ENCODE measurements around the gene LYRM7.

DNA sequence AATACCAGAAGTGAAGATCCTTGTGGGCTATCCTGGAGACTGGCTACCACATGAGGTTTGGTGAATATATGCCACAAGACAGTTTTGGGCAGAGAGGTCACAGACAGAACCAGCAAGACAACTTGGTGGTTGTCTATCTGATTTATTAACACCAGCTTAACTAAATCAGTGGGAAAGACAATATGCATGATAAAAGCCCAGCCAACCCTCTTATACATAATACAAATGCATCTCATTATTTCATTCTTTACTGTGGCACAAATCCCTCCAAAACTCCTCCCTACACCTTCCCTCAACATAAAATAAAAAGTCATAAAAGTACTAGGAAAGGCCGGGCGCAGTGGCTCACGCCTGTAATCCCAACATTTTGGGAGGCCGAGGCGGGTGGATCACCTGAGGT, 13.8 kb upstream of the LYRM7 start:
- TF ChIP-seq ZNF510 (tag by site-specific recombination; IDR thresholded peaks at IDR 0.05; ENCODE audit: insufficient replicate concordance), result no peak
- no peak for TF ChIP-seq ZNF548 (tag by site-specific recombination; IDR thresholded peaks at IDR 0.05)
- no peak for TF ChIP-seq ZNF501 (tag by site-specific recombination; IDR thresholded peaks at IDR 0.05)
- TF ChIP-seq, protein P1, sequence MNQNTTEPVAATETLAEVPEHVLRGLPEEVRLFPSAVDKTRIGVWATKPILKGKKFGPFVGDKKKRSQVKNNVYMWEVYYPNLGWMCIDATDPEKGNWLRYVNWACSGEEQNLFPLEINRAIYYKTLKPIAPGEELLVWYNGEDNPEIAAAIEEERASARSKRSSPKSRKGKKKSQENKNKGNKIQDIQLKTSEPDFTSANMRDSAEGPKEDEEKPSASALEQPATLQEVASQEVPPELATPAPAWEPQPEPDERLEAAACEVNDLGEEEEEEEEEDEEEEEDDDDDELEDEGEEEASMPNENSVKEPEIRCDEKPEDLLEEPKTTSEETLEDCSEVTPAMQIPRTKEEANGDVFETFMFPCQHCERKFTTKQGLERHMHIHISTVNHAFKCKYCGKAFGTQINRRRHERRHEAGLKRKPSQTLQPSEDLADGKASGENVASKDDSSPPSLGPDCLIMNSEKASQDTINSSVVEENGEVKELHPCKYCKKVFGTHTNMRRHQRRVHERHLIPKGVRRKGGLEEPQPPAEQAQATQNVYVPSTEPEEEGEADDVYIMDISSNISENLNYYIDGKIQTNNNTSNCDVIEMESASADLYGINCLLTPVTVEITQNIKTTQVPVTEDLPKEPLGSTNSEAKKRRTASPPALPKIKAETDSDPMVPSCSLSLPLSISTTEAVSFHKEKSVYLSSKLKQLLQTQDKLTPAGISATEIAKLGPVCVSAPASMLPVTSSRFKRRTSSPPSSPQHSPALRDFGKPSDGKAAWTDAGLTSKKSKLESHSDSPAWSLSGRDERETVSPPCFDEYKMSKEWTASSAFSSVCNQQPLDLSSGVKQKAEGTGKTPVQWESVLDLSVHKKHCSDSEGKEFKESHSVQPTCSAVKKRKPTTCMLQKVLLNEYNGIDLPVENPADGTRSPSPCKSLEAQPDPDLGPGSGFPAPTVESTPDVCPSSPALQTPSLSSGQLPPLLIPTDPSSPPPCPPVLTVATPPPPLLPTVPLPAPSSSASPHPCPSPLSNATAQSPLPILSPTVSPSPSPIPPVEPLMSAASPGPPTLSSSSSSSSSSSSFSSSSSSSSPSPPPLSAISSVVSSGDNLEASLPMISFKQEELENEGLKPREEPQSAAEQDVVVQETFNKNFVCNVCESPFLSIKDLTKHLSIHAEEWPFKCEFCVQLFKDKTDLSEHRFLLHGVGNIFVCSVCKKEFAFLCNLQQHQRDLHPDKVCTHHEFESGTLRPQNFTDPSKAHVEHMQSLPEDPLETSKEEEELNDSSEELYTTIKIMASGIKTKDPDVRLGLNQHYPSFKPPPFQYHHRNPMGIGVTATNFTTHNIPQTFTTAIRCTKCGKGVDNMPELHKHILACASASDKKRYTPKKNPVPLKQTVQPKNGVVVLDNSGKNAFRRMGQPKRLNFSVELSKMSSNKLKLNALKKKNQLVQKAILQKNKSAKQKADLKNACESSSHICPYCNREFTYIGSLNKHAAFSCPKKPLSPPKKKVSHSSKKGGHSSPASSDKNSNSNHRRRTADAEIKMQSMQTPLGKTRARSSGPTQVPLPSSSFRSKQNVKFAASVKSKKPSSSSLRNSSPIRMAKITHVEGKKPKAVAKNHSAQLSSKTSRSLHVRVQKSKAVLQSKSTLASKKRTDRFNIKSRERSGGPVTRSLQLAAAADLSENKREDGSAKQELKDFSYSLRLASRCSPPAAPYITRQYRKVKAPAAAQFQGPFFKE (tag by site-specific recombination; IDR thresholded peaks at IDR 0.05; ENCODE audit: borderline replicate concordance), result no peak
- TF ChIP-seq SETDB1 (IDR thresholded peaks at IDR 0.05; ENCODE audit: insufficient read length, low read length), result no peak
- no peak for TF ChIP-seq ZNF211 (tag by site-specific recombination; IDR thresholded peaks at IDR 0.05; ENCODE audit: low read depth)
- TF ChIP-seq ZNF530 (tag by site-specific recombination; IDR thresholded peaks at IDR 0.05; ENCODE audit: low read depth), result no peak
- no peak for TF ChIP-seq ZNF416 (tag by site-specific recombination; IDR thresholded peaks at IDR 0.05)
- no peak for TF ChIP-seq GLI2 (tag by site-specific recombination; IDR thresholded peaks at IDR 0.05; ENCODE audit: borderline replicate concordance, low read depth)
- TF ChIP-seq, protein P2, sequence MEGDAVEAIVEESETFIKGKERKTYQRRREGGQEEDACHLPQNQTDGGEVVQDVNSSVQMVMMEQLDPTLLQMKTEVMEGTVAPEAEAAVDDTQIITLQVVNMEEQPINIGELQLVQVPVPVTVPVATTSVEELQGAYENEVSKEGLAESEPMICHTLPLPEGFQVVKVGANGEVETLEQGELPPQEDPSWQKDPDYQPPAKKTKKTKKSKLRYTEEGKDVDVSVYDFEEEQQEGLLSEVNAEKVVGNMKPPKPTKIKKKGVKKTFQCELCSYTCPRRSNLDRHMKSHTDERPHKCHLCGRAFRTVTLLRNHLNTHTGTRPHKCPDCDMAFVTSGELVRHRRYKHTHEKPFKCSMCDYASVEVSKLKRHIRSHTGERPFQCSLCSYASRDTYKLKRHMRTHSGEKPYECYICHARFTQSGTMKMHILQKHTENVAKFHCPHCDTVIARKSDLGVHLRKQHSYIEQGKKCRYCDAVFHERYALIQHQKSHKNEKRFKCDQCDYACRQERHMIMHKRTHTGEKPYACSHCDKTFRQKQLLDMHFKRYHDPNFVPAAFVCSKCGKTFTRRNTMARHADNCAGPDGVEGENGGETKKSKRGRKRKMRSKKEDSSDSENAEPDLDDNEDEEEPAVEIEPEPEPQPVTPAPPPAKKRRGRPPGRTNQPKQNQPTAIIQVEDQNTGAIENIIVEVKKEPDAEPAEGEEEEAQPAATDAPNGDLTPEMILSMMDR (tag by site-specific recombination; IDR thresholded peaks at IDR 0.05), result no peak
- TF ChIP-seq, protein P3, sequence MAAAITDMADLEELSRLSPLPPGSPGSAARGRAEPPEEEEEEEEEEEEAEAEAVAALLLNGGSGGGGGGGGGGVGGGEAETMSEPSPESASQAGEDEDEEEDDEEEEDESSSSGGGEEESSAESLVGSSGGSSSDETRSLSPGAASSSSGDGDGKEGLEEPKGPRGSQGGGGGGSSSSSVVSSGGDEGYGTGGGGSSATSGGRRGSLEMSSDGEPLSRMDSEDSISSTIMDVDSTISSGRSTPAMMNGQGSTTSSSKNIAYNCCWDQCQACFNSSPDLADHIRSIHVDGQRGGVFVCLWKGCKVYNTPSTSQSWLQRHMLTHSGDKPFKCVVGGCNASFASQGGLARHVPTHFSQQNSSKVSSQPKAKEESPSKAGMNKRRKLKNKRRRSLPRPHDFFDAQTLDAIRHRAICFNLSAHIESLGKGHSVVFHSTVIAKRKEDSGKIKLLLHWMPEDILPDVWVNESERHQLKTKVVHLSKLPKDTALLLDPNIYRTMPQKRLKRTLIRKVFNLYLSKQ (tag by site-specific recombination; IDR thresholded peaks at IDR 0.05; ENCODE audit: borderline replicate concordance), result no peak
- TF ChIP-seq ZNF660 (tag by site-specific recombination; IDR thresholded peaks at IDR 0.05), result no peak
- TF ChIP-seq ZNF777 (tag by site-specific recombination; IDR thresholded peaks at IDR 0.05; ENCODE audit: borderline replicate concordance), result no peak
